ENCODE data around the gene GRHL1. TPM values are rescaled to one million over a fixed set of nuclear protein-coding genes. Genes with fewer than 3 reads are reported as not detected.

The GRHL1 gene
- total RNA-seq, 1 experiment from 2014 or later: 2.5 TPM

- Histone ChIP-seq H4K8ac (replicated peaks; ENCODE audit: insufficient read length, low read depth, low read length) (no peak overlapping the region), H3K27ac (ENCODE audit: insufficient read length, low read depth, low read length) (no peak overlapping the region), H3K14ac (ENCODE audit: insufficient read depth, low read length) (no peak overlapping the region), H3K79me1 (ENCODE audit: insufficient read depth, low read depth, low read length, poor library complexity, severe bottlenecking) (no peaks in the 10 kb centered on the region), H3K18ac (ENCODE audit: insufficient read length, low read depth, low read length) (no peak overlapping the region), H3K56ac (ENCODE audit: insufficient read length, low read depth, low read length) (no peak overlapping the region), H3K4ac (ENCODE audit: low read depth, low read length) (no peak overlapping the region), H2AFZ (ENCODE audit: low read length) (no peak overlapping the region), H3K4me1 (ENCODE audit: insufficient read depth, low read length) (peaks cover 4% of the 10 kb centered on the region; the same call in 1 of the 2 replicates), H3K9ac (ENCODE audit: extremely low read depth, insufficient read length, low read length) (no peak overlapping the region), H2BK15ac (ENCODE audit: low read depth, low read length) (no peak overlapping the region), H3K23ac (ENCODE audit: insufficient read length, low read depth, low read length) (no peak overlapping the region), H3K27me3 (ENCODE audit: insufficient read depth, low read length) (no peaks in the 10 kb centered on the region), H2BK120ac (ENCODE audit: low read depth, low read length, poor library complexity, severe bottlenecking) (no peak overlapping the region), H2BK20ac (ENCODE audit: low read depth, low read length, poor library complexity, severe bottlenecking) (no peak overlapping the region), H3T11ph (ENCODE audit: low read length) (no peak overlapping the region), H4K5ac (ENCODE audit: insufficient read length, low read depth, low read length) (no peak overlapping the region), H4K91ac (ENCODE audit: insufficient read length, low read depth, low read length) (no peak overlapping the region), H3K23me2 (ENCODE audit: insufficient read length, low read depth, low read length, poor library complexity, severe bottlenecking) (no peaks in the 10 kb centered on the region), H3K79me2 (ENCODE audit: insufficient read depth, low read length) (no peaks in the 10 kb centered on the region), H2AK5ac (ENCODE audit: insufficient read length, low read length) (no peak overlapping the region), H3K4me2 (ENCODE audit: insufficient read depth, insufficient read length, low read length) (no peak overlapping the region), H2BK5ac (ENCODE audit: insufficient read length, low read length) (no peak overlapping the region), H3K9me3 (ENCODE audit: control insufficient read depth, low read depth, low read length) (no peaks in the 10 kb centered on the region), H2BK12ac (ENCODE audit: insufficient read length, low read depth, low read length) (no peak overlapping the region), H4K20me1 (ENCODE audit: control insufficient read depth, insufficient read depth, insufficient read length) (no peaks in the 10 kb centered on the region)
- Mint-ChIP-seq H3K9me3 (no peaks in the 10 kb centered on the region), H3K4me3 (no peak overlapping the region), H3K27me3 (ENCODE audit: low read depth) (peaks cover 2% of the 10 kb centered on the region; the same call in 1 of the 2 replicates), H3K27ac (peak overlapping the region in 1 of 3 experiments; percentile 89; a peak in 1 of 7 replicates), H3K4me1 (peaks cover 12 to 32% of the 10 kb centered on the region in 2 experiments), H3K36me3 (ENCODE audit: insufficient read depth in 1 of 3, low read depth in 3 of 3) (no peaks in the 10 kb centered on the region; a peak in 1 of 7 replicates)
- no peak for TF ChIP-seq CTCF (conservative IDR thresholded peaks at IDR 0.05)
- no CpG with 5 or more reads among the region's 7 CpGs for WGBS (ENCODE audit: extremely low coverage, insufficient read length, low lambda C conversion rate)
- DNase-seq: no peak
These were observed 81.2 kb downstream of the GRHL1 start for GRCh38 chr2:10032746-10033105.
